ENCODE results near the gene ILF2. TPM values are rescaled to one million over a fixed set of nuclear protein-coding genes. Genes with fewer than 3 reads are reported as not detected.

The ILF2 gene
- total and polyA plus RNA-seq, 2 experiments from 2014 or later, result 173 to 178 TPM

DNA sequence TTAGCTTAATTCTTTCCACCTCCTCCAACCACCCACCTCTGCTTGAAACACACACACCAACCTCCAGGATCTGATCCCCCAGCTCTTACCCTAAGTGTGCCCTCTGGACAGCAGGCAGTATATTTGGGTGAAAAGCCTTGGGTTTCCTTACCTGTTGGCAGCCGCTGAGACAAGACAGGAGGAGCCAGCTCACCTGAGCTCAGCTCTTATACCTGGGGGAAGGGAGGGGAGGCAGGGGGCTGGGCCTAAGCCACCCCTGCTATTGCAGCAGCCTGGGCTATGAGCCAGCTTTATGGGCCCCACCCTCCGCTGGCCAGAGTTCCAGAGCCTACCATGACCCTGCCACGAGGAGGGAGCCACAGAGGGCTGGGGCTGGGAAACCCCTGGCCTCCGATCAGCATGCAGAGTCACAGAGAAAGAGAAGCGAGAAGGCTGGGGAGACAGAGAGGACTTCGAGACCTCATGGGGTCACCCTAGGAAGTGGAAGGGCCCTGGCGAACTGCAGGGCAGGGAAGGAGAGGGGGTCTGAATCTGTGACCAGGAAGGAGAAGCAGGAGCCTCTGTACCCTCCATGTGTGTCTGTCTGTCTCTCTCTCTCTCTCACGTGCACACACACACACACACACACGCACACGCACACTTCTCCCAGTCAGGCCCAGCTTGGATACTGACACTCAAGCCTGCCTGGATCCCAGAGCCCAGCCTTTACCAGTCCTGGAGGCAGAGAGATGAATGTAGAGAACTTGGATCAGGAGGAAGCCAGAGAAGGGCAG, 54.5 kb downstream of the ILF2 start, which contains the start of gene S100A14:
S100A14 (minus strand) TSS at position 182 of the 773 bp plus-strand sequence. CDS start 467 bp downstream, outside the sequence.
- peaks cover 37% of the 10 kb centered on the region for H3K4me1 ChIP-seq (ENCODE audit: insufficient read depth)
- WGBS (ENCODE audit: low lambda C conversion rate, missing lambda C conversion rate), result 72% methylated on average over 10 of the region's 10 CpGs
- no peaks in the 10 kb centered on the region for H3K36me3 ChIP-seq (replicated peaks; ENCODE audit: insufficient read depth, low read depth)
- H4K20me1 ChIP-seq (ENCODE audit: insufficient read depth, poor library complexity, severe bottlenecking), result no peaks in the 10 kb centered on the region
- H3K79me2 ChIP-seq, result peaks cover 21% of the 10 kb centered on the region
- H3K9me3 ChIP-seq (ENCODE audit: low read depth), result no peaks in the 10 kb centered on the region
- peak within 1 kb of the TSS; percentile 21 for H2AFZ ChIP-seq
- H3K4me3 ChIP-seq, result peak within 1 kb of the TSS; percentile 30
- H3K9me2 ChIP-seq (replicated peaks; ENCODE audit: insufficient read depth), result no peaks in the 10 kb centered on the region
- peak within 1 kb of the TSS; percentile 87 for H3K27ac ChIP-seq
- no peaks in the 10 kb centered on the region for H3K27me3 ChIP-seq
- DNase-seq (ENCODE audit: low spot score), result peak; percentile 89
- TF ChIP-seq, protein P1, sequence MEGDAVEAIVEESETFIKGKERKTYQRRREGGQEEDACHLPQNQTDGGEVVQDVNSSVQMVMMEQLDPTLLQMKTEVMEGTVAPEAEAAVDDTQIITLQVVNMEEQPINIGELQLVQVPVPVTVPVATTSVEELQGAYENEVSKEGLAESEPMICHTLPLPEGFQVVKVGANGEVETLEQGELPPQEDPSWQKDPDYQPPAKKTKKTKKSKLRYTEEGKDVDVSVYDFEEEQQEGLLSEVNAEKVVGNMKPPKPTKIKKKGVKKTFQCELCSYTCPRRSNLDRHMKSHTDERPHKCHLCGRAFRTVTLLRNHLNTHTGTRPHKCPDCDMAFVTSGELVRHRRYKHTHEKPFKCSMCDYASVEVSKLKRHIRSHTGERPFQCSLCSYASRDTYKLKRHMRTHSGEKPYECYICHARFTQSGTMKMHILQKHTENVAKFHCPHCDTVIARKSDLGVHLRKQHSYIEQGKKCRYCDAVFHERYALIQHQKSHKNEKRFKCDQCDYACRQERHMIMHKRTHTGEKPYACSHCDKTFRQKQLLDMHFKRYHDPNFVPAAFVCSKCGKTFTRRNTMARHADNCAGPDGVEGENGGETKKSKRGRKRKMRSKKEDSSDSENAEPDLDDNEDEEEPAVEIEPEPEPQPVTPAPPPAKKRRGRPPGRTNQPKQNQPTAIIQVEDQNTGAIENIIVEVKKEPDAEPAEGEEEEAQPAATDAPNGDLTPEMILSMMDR (IDR thresholded peaks at IDR 0.05; ENCODE audit: poor library complexity), result no peak
- no peak for TF ChIP-seq EZH2phosphoT487 (IDR thresholded peaks at IDR 0.05; ENCODE audit: low read depth, severe bottlenecking, unreplicated experiment)
- no peak for TF ChIP-seq EZH2 (IDR thresholded peaks at IDR 0.05; ENCODE audit: borderline replicate concordance)
- H3K4me2 ChIP-seq, result peak within 1 kb of the TSS; percentile 76

DNA sequence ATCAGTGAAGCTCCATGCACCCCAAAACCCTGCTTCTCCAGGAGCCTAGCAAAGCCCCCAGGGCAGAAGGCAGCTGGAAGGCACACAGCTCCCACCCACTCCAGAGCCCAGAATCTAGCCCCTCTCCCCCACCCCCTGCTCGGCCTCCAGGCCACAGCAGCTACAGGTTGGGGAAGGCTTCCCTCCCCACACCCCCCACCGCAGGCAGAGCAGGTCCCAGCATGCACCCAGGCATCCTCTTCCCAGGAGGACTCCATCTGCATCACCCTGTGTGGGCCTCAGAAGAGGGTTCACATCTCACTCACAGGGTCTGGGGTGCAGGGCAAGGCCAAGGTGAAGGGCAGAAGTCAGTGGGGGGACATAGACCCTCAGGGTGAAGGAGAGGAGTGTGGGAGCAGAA, 55.4 kb downstream of the ILF2 start:
- no peaks in the 10 kb centered on the region for H4K20me1 ChIP-seq (ENCODE audit: insufficient read depth, poor library complexity, severe bottlenecking)
- no peaks in the 10 kb centered on the region for H3K9me3 ChIP-seq (ENCODE audit: low read depth)
- H3K79me2 ChIP-seq, result peaks cover 30% of the 10 kb centered on the region
- no peak for DNase-seq (ENCODE audit: low spot score)
- no peaks in the 10 kb centered on the region for H3K36me3 ChIP-seq (replicated peaks; ENCODE audit: insufficient read depth, low read depth)
- H3K4me3 ChIP-seq, result peak overlapping the region; percentile 30
- peaks cover 39% of the 10 kb centered on the region for H3K4me1 ChIP-seq (ENCODE audit: insufficient read depth)
- no peaks in the 10 kb centered on the region for H3K9me2 ChIP-seq (replicated peaks; ENCODE audit: insufficient read depth)
- H3K27ac ChIP-seq, result peak overlapping the region; percentile 87
- TF ChIP-seq EZH2 (IDR thresholded peaks at IDR 0.05; ENCODE audit: borderline replicate concordance) (no peak), EZH2phosphoT487 (IDR thresholded peaks at IDR 0.05; ENCODE audit: low read depth, severe bottlenecking, unreplicated experiment) (no peak)
- TF ChIP-seq, protein P1 (IDR thresholded peaks at IDR 0.05; ENCODE audit: poor library complexity), result no peak
- H2AFZ ChIP-seq, result no peak overlapping the region
- no peaks in the 10 kb centered on the region for H3K27me3 ChIP-seq
- H3K4me2 ChIP-seq, result peak overlapping the region; percentile 76
- 86% methylated on average over 1 of the region's 2 CpGs for WGBS (ENCODE audit: low lambda C conversion rate, missing lambda C conversion rate)

DNA sequence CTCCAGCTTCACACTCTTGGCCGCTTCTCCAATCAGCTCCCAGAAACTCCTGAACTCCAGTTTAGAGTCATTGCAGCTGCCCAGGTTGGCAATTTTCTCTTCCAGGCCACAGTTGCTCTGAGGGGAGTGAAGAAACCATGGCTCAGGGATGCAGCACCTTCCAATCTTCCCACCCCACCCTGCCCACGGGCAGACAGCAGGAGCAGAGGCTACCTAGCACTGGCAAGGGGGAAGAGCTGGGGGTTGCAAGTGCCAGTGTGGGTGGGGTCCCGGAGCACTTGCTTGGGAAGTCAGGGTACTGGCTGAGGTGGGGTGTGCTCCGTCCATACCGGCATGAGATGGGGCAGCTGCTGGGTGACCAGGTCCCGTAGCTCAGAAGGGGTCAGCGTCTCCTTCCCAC, 55.9 kb downstream of the ILF2 start:
- no peak overlapping the region for H3K27ac ChIP-seq
- H3K4me2 ChIP-seq, result peak overlapping the region; percentile 76
- peaks cover 40% of the 10 kb centered on the region for H3K4me1 ChIP-seq (ENCODE audit: insufficient read depth)
- H4K20me1 ChIP-seq (ENCODE audit: insufficient read depth, poor library complexity, severe bottlenecking), result no peaks in the 10 kb centered on the region
- H3K4me3 ChIP-seq, result no peak overlapping the region
- no peak for DNase-seq (ENCODE audit: low spot score)
- H2AFZ ChIP-seq, result no peak overlapping the region
- WGBS (ENCODE audit: low lambda C conversion rate, missing lambda C conversion rate), result 94% methylated on average over 7 of the region's 7 CpGs
- TF ChIP-seq EZH2phosphoT487 (IDR thresholded peaks at IDR 0.05; ENCODE audit: low read depth, severe bottlenecking, unreplicated experiment) (no peak), EZH2 (IDR thresholded peaks at IDR 0.05; ENCODE audit: borderline replicate concordance) (no peak)
- TF ChIP-seq, protein P1 (IDR thresholded peaks at IDR 0.05; ENCODE audit: poor library complexity), result no peak
- no peaks in the 10 kb centered on the region for H3K9me2 ChIP-seq (replicated peaks; ENCODE audit: insufficient read depth)
- H3K36me3 ChIP-seq (replicated peaks; ENCODE audit: insufficient read depth, low read depth), result no peaks in the 10 kb centered on the region
- no peaks in the 10 kb centered on the region for H3K27me3 ChIP-seq
- peaks cover 32% of the 10 kb centered on the region for H3K79me2 ChIP-seq
- no peaks in the 10 kb centered on the region for H3K9me3 ChIP-seq (ENCODE audit: low read depth)

Measured in hepatocyte (in vitro differentiated cells).